ENCODE measurements around the gene ARL17B.
"Not testable (repeated sequence)": the region's sequence is repeated elsewhere in the genome, so short reads cannot be mapped to it uniquely, and the experiment has no call there.

ARL17B gene

DNA sequence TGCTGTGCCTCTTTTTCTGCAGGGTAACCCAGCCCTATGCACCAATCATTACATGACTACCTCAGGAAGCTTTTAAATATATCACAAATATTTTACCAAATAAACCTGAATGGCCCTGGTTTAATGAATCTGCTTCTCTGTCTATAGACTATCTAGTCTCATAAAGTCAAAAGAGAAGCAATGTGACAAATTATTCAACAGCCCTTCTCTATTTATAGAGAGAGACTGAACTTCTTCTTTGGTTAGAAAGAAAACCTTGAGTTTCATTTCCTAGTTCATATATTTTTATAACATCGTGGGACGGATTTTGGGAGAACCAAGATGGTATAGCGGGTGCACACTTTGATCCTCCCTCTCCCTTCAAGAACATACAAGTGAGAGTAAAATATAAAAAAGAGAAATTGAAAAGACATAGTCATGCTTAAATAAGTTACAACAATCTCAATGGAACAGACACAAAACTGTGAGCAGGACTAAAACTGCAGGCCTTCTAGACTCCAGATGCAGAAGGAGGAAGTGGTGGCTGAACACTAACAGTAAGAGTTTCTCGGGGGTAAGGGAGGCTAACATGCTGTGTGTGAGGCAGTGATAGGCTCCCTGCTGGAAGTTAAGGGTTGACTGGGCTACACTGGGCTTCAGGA, 70.5 kb downstream of the ARL17B start:
- not testable (repeated sequence) for DNase-seq (ENCODE audit: low read depth, low spot score)

DNA sequence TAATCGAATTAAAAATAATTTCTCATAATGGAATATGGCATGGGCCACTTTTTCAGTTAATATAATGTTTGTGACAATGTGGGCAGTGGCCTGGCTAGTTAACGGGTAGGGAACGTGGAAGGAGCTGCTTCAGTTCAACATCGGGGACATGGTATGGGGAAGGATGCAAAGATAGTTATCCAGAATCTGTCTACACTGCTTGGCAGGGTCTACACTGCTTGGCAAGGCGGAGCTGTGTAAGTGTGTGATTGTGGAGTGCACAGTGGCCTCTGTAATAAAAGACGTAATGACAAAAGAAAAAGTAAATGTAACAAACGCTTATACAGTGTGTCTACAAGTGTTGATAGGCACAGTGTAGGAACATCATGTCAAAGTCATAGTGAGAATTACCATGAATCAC, 74.0 kb downstream of the ARL17B start:
- DNase-seq (ENCODE audit: low read depth, low spot score), result not testable (repeated sequence)

DNA sequence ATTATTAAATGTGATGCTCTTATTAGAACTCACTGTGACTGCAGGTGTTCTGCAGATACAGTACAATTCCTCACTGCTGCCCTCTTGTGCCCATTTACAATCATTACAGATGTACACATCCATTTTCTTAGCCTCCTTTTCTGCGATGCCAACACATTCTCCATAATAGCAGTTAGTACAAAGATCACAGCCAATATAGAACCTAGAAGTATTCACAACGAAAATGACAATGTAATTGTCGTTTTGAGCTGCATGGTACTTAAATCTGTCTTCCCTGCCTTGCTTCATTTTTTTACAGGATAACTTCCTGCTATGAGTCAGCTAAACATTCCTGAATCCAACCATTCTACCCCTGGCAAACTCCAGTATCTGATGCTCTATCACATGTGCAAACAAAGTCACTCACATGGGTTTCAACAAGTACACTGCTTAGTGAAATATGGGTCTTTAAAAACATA, 74.8 kb downstream of the ARL17B start:
- DNase-seq (ENCODE audit: low read depth, low spot score), result not testable (repeated sequence)

DNA sequence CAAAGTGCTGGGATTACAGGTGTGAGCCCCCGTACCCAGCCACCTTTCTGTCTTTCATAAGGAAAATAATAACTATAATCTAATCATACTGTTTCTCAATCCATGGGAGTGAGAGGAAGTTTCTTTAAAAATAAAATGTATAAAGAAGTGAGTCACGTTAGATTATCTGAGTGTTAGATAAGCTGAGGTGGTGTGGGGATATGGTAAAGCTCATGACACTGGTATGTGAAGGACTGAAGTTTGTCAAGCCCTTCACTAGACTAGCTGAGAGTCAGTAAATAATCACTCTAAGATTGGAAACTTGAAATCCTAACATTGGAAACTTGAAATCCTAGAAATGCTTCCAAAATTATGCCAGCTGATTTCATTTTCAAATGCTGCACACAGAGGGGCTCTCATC, 76.1 kb downstream of the ARL17B start:
- DNase-seq (ENCODE audit: low read depth, low spot score), result not testable (repeated sequence)

DNA sequence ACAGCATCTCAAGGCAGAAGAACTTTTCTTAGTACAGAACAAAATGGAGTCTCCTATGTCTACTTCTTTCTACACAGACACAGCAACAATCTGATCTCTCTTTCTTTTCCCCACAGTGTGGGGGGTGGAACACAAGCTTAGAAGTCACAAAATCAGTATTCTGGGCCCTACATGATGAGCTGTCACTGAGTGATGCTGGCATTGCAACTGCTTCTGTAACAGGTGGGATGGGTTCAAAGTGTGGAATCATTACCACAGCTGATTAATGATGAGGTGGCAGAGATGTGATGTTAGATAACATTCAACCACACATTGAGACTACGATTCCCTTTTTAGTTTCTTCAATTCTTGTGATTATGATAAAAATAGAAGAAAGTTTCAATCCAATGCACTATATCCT, 77.1 kb downstream of the ARL17B start:
- not testable (repeated sequence) for DNase-seq (ENCODE audit: low read depth, low spot score)

DNA sequence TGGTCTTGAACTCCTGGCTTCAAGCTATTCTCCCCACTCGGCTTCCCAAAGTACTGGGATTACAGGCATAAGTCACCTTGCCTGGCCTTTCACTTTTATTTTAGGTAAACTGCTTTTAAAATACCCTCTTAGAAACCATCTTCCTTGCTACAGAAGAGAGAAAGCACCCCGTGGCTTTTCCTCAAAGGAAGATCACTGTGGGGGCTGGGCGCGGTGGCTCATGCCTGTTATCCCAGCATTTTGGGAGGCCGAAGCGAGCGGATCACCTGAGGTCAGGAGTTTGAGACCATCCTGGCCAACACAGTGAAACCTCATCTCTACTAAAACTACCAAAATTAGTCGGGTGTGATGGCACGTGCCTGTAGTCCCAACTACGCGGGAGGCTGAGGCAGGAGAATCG, 78.9 kb downstream of the ARL17B start:
- DNase-seq (ENCODE audit: low read depth, low spot score), result not testable (repeated sequence)

DNA sequence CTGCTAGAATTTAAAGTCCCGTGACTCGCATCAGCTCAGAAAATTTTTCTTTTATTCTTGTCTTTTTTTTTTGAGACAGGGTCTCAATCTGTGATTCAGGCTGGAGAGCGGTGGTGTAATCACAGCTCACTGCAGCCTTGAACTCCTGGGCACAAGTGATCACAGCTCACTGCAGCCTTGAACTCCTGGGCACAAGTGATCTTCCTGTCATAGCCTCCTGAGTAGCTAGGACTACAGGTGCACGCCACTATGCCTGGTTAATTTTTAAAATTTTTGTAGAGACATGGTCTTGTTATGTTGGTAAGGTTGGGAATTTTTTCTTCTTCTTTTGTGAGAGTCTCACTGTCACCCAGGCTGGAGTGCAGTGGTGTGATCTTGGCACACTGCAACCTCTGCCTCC, 80.2 kb downstream of the ARL17B start:
- not testable (repeated sequence) for DNase-seq (ENCODE audit: low read depth, low spot score)

DNA sequence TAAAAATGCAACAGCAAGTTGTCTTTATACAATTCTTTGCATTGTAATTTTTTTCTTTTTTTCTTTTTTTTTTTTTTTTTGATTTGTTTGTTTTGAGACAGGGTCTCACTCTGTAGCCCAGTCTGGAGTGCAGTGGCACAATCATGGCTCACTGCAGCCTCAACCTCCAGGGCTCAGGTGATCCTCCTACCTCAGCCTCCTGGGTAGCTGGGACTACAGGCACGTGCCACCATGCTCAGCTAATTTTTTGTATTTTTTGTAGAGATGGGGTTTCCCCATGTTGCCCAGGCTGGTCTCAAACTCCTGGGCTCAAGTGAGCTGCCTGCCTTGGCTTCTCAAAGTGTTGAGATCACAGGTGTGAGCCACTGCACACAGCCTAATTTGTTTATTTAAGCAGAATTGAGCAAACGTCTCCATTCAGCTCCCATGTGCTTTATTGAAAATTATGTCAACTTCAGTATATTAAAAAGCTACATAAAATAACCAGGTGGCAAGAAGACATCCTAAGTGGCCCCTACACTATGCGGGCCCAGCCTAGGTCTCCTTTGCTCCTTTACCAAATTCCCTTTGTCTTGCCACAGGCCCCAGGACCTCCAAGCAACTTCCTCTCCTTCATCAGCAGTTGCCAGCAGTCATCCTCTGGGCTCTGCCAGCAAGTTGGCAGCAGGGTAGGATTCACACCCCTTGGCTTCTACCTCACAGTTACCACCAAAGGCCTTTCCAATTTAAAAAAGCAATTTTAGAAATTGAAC, 84.7 kb downstream of the ARL17B start:
- DNase-seq (ENCODE audit: low read depth, low spot score), result not testable (repeated sequence)

DNA sequence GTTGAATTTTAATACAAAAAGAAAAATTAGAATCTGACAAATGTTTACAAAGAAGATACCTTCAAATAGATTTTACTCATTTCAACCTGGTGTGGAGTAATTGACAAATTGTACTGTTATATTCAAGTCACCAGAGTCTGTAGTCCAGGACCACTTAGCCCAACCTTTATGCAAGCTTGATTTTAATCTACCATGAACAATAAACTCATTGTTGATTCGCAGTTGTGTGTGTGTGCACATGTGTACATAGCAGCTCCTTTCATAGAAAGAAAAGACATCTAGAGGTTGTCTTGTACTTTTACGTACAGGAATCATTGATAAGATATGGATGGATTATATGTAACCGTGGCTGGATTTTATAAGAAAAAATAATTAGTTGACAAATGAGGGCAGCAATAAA, 87.3 kb downstream of the ARL17B start:
- DNase-seq (ENCODE audit: low read depth, low spot score), result no peak

DNA sequence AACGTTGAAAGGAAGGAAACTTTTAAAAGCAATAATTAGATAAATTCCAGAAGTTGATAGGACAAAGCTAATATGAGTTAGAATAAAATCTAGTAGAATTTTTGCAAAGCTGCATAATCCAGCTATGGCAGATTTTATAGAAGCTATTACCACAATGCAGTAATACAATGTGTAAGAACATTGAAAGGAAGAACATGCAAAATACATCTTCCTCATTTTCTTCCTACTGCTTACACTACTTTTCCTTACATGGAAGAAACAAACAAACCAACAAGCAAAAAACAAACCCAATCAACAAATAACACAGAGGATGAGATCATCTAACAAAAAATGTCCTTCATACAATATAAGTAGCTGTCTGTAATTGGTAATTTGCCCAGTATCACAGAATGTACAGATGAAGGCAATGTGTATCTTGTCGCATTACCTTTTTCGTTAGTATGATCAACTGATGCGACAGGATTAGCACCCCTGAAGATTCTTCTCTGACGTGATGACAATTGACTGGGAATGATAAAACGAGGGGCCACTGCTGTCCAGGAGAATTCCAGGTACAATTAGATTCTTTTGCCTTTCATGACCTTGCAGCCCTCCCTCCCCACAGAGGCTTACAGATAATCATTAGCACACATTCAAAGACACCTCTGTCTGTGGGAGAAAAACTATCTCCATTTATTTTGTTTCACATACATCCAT, 87.9 kb downstream of the ARL17B start:
- DNase-seq (ENCODE audit: low read depth, low spot score), result no peak

DNA sequence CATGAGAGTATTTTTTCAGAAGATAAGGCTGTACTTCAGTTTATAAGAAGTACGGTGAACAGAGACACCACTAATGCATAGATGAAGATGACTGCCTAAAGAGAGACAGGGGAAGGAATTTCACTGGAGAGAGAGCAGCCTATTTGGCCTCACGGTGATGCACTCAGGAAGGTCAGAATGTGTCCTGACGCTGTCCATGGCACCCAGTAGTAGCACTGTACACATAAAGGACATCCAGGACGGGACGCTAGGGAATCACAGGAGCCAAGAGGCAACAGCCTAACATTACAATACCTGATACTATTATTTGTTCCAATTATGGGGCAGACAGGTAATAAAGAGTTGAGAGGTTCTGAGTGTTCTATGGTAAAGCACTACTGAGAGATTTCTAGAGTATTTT, 91.5 kb downstream of the ARL17B start:
- DNase-seq (ENCODE audit: low read depth, low spot score), result no peak

DNA sequence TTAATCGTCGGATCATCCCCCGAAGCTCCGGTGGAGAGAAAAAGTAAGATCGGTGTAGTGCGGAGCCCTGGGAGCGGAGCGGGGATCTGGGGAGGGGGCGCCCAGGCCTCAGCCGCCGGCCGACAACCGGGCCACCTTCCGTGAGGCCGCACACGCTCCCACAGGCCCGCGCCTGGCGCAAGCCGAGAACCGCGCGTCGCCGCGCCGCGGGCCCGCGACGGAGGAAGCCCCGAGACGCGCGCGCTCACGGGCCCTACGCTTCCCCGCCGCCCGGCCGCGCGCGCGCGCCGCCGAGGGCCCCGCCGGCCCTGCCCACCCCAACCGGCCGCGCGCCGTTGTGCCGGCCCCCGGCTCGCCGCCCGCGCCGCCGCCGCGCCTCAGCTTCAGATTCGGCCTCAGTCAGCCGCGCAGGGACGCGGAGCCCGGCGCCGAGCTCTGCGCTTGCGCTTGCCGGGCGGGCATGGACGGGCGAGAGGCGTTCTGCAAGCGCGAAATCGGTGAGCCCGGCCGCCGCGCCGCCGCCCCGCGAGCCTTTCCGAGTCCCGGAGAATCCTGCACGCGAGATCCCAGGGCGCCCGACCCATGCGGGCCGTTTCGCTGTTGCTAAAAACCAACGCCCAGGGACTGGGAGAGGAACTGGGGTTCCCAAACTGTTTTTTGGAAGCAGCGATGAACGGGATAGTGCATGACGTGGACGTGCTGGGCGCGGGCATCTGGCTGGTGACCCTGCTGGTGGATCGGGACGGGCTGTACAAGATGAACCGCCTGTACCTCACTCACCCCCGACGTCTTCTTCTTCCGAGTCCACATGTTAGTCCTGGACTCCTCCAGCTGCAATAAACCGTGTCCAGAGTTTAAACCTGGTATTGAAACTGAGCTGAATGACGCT, 94.7 kb downstream of the ARL17B start:
- DNase-seq (ENCODE audit: low read depth, low spot score), result no peak

DNA sequence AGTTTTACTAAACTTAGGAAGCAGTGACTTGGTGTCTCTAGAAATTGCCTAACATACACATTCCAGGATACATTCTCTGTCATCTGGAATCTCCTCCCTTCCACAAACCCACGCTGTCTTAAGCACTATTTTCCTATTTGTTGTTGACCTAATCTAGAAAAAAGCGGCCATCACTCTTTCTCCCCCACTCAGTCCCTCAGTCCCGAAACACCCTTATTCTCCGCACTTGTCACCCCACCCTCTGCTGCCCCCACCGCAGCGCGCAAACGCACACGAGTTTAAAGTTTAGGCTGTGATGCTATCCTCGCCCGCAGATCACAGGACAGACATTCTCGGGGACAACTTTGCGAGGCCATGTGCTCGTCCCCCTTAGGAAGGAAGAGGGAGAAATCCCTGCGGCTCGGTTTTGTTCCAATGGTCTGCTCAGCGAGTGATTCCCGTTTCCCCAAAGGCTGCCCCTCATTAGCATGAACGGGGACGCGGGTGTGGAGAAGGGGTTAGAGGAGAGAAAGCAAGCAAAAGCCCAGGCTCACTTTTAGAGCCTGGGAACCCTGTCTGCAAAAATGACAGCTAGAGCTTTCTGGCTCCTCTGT, 95.4 kb downstream of the ARL17B start:
- DNase-seq (ENCODE audit: low read depth, low spot score), result not testable (repeated sequence)

DNA sequence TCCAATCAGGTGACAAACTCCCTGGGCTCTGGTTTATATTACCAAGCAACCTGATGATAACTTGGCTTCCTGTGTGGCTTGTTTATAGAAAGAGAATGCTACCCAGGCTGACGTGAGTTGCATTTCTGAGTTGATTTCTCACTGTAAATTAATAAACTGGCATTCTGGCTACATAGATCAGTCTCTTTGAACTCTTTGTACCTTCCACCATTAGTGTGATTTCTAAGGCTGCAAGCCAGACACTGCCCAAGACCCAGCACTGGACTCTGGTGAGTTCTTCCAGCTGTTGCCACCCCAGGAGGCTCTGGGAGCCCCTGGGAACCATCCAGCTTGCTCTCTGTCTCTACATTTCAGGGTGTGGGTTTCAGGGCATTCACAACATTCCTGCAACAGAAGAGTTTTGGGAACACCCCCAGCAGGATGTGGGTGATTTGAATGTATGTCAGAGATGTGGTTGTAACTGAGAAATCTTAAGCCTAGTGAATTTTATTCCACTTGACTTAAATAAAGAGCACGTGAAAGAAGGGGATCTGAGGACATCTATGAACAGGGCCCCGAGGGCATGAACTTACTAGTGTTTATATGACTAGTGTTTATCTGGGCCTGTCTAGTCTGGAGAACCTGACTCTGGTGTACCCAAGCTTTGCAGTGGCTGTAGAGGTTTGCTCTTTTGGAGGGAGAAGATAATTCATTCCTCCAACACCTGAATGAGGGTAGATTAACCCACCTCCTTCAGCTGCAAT, 96.9 kb downstream of the ARL17B start:
- DNase-seq (ENCODE audit: low read depth, low spot score), result no peak

DNA sequence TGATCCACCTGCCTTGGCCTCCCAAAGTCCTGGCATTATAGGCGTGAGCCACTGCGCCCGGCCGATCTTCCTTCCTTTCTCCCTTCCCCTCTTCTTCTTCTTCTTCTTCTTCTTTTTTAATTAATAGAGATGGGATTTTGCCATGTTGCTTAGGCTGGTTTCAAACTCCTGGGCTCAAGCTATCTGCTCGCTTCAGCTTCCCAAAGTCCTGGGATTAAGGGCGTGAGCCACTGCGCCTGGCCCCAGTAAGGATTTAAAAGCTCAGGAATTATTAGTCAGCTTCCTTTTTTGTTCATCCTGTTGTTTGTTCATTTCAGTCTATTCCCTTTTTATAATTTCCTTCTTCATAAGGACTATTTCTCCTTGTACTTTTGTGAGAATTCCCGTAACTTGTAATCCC, 99.3 kb downstream of the ARL17B start:
- DNase-seq (ENCODE audit: low read depth, low spot score), result no peak

DNA sequence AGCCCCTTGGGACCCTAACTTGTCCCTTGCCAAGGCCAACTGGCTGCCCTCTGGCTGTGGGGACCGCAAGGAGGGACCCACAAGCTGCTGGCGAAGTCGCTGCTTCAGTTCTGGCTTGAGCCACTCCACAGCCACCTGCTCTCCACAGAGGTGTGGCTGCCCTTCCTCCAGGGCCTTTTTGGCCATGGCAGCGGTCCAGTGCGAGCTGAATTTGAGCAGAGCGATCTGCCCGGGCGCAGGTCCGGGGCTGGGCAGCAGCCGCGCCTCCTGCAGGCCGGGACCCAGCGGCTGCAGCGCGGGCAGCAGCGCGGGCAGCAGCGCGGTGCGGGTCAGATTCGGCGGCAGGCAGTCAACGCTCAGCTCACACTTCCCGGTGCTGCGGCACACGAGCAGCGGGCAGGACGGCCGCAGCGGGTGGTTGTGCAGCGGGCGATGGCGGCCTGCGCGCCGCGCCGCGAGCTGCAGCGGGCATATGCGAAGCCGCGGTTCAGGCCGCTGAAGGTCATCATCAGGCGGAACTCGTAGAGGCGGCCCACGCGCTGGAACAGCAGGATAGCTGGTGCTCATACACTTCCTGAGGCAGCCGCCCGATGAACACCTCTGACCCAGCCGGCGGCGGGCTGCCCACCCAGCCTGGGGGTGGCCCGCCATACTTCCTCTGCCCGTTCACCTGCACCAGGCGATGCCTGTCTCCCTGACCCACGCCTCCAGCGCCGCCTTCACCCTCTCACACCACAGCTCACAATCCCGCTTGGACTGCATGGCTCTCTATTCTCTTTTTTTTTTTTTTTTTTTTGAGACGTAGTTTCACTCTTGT, 101.5 kb downstream of the ARL17B start:
- DNase-seq (ENCODE audit: low read depth, low spot score), result not testable (repeated sequence)

DNA sequence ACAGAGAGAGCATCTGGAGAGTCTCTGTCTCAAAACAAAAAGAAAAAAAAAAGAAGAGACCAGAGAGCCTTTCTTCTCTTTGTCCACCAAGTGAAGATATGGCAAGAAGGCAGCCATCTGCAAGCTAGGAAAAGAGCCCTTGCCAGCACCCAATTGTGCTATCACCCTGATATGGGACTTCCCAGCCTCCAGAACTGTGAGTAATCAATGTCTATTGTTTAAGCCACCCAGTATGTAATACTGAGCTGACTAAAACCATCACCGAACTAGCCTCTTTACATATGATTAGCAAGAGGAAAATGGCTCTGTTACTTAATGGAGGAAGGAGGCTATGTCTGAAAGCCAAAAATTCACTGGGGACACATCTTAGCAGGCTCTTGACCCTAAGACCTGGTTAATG, 105.2 kb downstream of the ARL17B start:
- DNase-seq (ENCODE audit: low read depth, low spot score), result not testable (repeated sequence)

DNA sequence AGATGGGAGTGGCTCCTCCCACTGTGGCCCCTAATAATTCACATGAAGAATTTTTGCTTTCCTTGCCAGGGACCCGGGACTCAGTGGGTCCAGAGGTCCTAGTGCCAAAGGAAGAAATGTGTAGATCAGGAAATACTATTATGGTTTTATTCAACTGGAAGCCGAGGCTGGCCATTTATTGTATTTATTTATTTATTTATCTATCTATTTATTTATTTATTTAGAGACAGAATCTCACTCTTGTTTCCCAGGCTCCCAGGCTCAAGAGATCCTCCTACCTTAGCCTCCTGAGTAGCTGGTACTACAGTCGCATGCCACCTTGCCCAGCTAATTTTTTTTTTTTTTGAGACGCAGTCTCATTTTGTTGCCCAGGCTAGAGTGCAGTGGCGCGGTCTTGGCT, 107.4 kb downstream of the ARL17B start:
- not testable (repeated sequence) for DNase-seq (ENCODE audit: low read depth, low spot score)

DNA sequence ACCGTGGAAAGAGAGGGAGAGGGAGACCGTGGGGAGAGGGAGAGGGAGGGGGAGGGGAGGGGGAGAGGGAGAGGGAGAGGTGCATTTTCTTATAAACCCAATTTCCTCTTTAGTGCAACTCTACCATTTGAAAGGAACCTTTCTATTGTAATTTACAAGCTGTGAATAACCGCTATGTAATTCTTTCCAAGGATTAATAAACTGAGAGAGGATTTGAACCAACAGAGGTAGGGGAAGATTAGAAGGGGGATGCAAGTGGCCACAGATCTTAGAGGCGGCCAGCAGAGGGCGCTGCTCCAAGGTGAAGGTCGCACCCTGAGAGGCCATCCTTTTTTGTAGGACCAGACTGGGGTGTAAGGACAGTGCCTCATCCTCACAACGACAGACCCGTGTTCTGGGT, 107.8 kb downstream of the ARL17B start:
- DNase-seq (ENCODE audit: low read depth, low spot score), result not testable (repeated sequence)

DNA sequence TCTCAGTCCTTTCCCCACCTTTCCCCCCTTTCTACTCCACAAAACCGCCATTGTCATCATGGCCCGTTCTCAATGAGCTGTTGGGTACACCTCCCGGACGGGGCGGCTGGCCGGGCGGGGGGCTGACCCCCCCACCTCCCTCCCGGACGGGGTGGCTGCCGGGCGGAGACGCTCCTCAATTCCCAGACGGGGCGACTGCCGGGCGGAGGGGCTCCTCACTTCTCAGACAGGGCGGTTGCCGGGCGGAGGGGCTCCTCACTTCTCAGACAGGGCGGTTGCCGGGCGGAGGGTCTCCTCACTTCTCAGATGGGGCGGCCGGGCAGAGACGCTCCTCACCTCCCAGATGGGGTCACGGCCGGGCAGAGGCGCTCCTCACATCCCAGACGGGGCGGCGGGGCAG, 108.8 kb downstream of the ARL17B start:
- DNase-seq (ENCODE audit: low read depth, low spot score), result not testable (repeated sequence)

Data from iPS DF 19.7 (cell line).